HG03460 (cell line): ENCODE data around the gene TXNDC15.

ENCODE experiments used
- ATAC-seq: cut with Tn5 transposase; IDR thresholded peaks from one replicate; pipeline ENCODE4 v1.9.1; 2021; ENCODE audit not compliant: unreplicated experiment

TXNDC15 gene

GRCh38 chr5:134917070-134917815 lies 43.1 kb downstream of the TXNDC15 start:
- no peak for ATAC-seq

- no peak for ATAC-seq
These were observed 44.7 kb downstream of the TXNDC15 start for GRCh38 chr5:134918861-134919260.

- ATAC-seq: no peak
These were observed 46.8 kb downstream of the TXNDC15 start for GRCh38 chr5:134920848-134921575.

GRCh38 chr5:134932508-134932907 lies 58.3 kb downstream of the TXNDC15 start:
- ATAC-seq: no peak

GRCh38 chr5:134934202-134934601 lies 60.0 kb downstream of the TXNDC15 start:
- no peak for ATAC-seq

- no peak for ATAC-seq
These were observed 61.8 kb downstream of the TXNDC15 start for GRCh38 chr5:134935711-134936602.

- ATAC-seq: no peak
These were observed 63.4 kb downstream of the TXNDC15 start for GRCh38 chr5:134937526-134937925.

- no peak for ATAC-seq
These were observed 63.9 kb downstream of the TXNDC15 start for GRCh38 chr5:134938030-134938429.

GRCh38 chr5:134939500-134939899 lies 65.3 kb downstream of the TXNDC15 start:
- no peak for ATAC-seq

- no peak for ATAC-seq
These were observed 69.4 kb downstream of the TXNDC15 start for GRCh38 chr5:134943547-134943946.

GRCh38 chr5:134944630-134945029 lies 70.5 kb downstream of the TXNDC15 start:
- ATAC-seq: no peak

GRCh38 chr5:134945041-134945440 lies 70.9 kb downstream of the TXNDC15 start:
- ATAC-seq: no peak

- ATAC-seq: no peak
These were observed 74.7 kb downstream of the TXNDC15 start for GRCh38 chr5:134948911-134949310.

- ATAC-seq: no peak
These were observed 75.1 kb downstream of the TXNDC15 start for GRCh38 chr5:134949316-134949715.
